ENCODE measurements around the gene FAM89A.
"Not testable (repeated sequence)": the region's sequence is repeated elsewhere in the genome, so short reads cannot be mapped to it uniquely, and the experiment has no call there.

Gene FAM89A

GRCh38 chr1:231053493-231054162 lies 13.6 kb upstream of the FAM89A start:
- DNase-seq: no peak

GRCh38 chr1:231052777-231053176 lies 12.7 kb upstream of the FAM89A start:
- no peak for DNase-seq

GRCh38 chr1:231050932-231051331 lies 10.9 kb upstream of the FAM89A start:
- DNase-seq: not testable (repeated sequence)

GRCh38 chr1:231050395-231050794 lies 10.3 kb upstream of the FAM89A start:
- DNase-seq: no peak

GRCh38 chr1:231049121-231049979 lies 9.3 kb upstream of the FAM89A start:
- DNase-seq: no peak

GRCh38 chr1:231048419-231048818 lies 8.4 kb upstream of the FAM89A start:
- not testable (repeated sequence) for DNase-seq

GRCh38 chr1:231047529-231047928 lies 7.5 kb upstream of the FAM89A start:
- DNase-seq: not testable (repeated sequence)

GRCh38 chr1:231046730-231047395 lies 6.8 kb upstream of the FAM89A start:
- DNase-seq: no peak

- not testable (repeated sequence) for DNase-seq
These were observed 6.1 kb upstream of the FAM89A start for GRCh38 chr1:231045921-231046729.

GRCh38 chr1:231045286-231045685 lies 5.2 kb upstream of the FAM89A start:
- no peak for DNase-seq

GRCh38 chr1:231044588-231044987 lies 4.5 kb upstream of the FAM89A start:
- DNase-seq: no peak

- no peak for DNase-seq
These were observed 1.7 kb upstream of the FAM89A start for GRCh38 chr1:231041719-231042261.

- no peak for DNase-seq
These were observed 1.0 kb upstream of the FAM89A start for GRCh38 chr1:231040800-231041718.

- no peak for DNase-seq
These were observed 664 bp downstream of the FAM89A start for GRCh38 chr1:231039161-231040018.

GRCh38 chr1:231037585-231038517 lies 2.2 kb downstream of the FAM89A start:
- no peak for DNase-seq

- DNase-seq: no peak
These were observed 3.6 kb downstream of the FAM89A start for GRCh38 chr1:231036416-231036815.

GRCh38 chr1:231035799-231036198 lies 4.3 kb downstream of the FAM89A start:
- DNase-seq: no peak

GRCh38 chr1:231032963-231033362 lies 7.1 kb downstream of the FAM89A start:
- DNase-seq: no peak

GRCh38 chr1:231029841-231030240 lies 10.2 kb downstream of the FAM89A start:
- no peak for DNase-seq
